IPS DF 19.7 (cell line): ENCODE data around the gene H2AZ2.
A peak's percentile ranks its signal among the peaks of the same experiment; 100 is the strongest.
"Not testable (repeated sequence)": the region's sequence is repeated elsewhere in the genome, so short reads cannot be mapped to it uniquely, and the experiment has no call there.

Experiments
- DNase-seq: peaks from one replicate; pipeline ENCODE4 v3.0.0-alpha.2; 2013; ENCODE audit warnings: low read depth, low spot score

H2AZ2 gene

GRCh38 chr7:44819292-44819691 lies 28.6 kb downstream of the H2AZ2 start:
- no peak for DNase-seq

GRCh38 chr7:44814919-44815318 lies 33.0 kb downstream of the H2AZ2 start:
- DNase-seq, result no peak

- DNase-seq, result no peak
Measured at GRCh38 chr7:44811571-44811970, 36.3 kb downstream of the H2AZ2 start.

- no peak for DNase-seq
Measured at GRCh38 chr7:44811093-44811492, 36.8 kb downstream of the H2AZ2 start.

- DNase-seq, result no peak
Measured at GRCh38 chr7:44808914-44809393, 38.9 kb downstream of the H2AZ2 start.

- no peak for DNase-seq
Measured at GRCh38 chr7:44805950-44806349, 41.9 kb downstream of the H2AZ2 start.

GRCh38 chr7:44803828-44804519 lies 43.9 kb downstream of the H2AZ2 start:
- DNase-seq, result not testable (repeated sequence)

GRCh38 chr7:44802418-44803025 lies 45.4 kb downstream of the H2AZ2 start:
- DNase-seq, result no peak

GRCh38 chr7:44801890-44802289 lies 46.0 kb downstream of the H2AZ2 start:
- DNase-seq, result no peak

GRCh38 chr7:44799939-44800338 lies 47.9 kb downstream of the H2AZ2 start:
- no peak for DNase-seq

GRCh38 chr7:44798649-44799305 lies 49.1 kb downstream of the H2AZ2 start:
- DNase-seq, result no peak

- DNase-seq, result no peak
Measured at GRCh38 chr7:44797329-44798258, 50.3 kb downstream of the H2AZ2 start.

- peak; percentile 93 for DNase-seq
Measured at GRCh38 chr7:44796504-44797328, 51.2 kb downstream of the H2AZ2 start, which contains the start of gene PPIA. TSS of gene PPIA (plus strand) at chr7:44796681. CDS start at chr7:44796725, 44 bp downstream.

GRCh38 chr7:44796034-44796503 lies 51.8 kb downstream of the H2AZ2 start:
- DNase-seq, result peak; percentile 33

GRCh38 chr7:44794331-44794730 lies 53.6 kb downstream of the H2AZ2 start:
- no peak for DNase-seq

- DNase-seq, result no peak
Measured at GRCh38 chr7:44793919-44794318, 54.0 kb downstream of the H2AZ2 start.

GRCh38 chr7:44791278-44792219 lies 56.3 kb downstream of the H2AZ2 start:
- no peak for DNase-seq

GRCh38 chr7:44789990-44790389 lies 57.9 kb downstream of the H2AZ2 start:
- DNase-seq, result no peak

- DNase-seq, result no peak
Measured at GRCh38 chr7:44787762-44788161, 60.1 kb downstream of the H2AZ2 start.
